Measurements from ENCODE around the gene KTI12. TPM values are rescaled to one million over a fixed set of nuclear protein-coding genes. Genes with fewer than 3 reads are reported as not detected.

The KTI12 gene
- total and polyA plus RNA-seq, 5 experiments from 2014 or later, result 16.9 to 47.5 (median 42.2) TPM

DNA sequence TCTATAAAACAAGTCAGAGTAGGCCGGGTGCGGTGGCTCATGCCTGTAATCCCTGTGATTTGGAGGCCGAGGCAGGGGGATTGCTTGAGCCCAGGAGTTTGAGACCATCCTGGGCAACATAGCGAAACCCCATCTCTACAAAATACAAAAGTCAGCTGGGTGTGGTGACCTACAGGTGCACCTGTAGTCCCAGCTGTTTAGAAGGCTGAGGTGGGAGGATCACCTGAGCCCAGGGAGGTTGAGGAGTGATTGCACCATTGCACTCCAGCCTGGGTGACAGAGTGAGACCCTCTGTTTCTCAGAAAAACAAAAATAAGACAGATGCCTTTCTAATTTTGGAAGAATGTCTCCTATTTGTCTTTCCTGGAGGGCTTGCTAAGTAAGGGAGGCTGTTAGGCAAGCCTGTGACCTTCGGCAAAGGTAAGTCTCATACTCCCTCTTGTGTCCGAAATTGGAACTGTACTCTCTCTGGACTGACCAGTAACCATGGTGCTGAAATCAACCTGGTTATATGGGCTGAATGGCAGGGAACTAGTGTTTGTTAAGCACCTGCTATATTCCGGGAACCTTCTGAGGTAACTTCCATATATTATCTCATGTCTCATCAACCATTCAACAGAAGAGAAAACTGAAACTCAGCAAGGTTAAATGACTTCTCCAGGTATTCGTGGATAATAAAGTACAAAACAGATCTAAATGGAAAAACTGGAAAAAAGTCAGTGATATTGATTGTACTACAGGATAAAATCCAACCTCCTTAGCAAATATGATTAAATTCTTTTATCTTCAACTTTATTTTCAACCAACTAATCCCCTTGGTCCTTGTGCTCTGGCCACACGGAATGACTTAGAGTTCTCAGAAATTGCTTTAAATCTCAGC lies 31.3 kb downstream of the KTI12 start:
- H3K9me3 Mint-ChIP-seq, result no peaks in the 10 kb centered on the region
- peak in 9 of 10 donors; percentile 11 to 76 (median 67) for DNase-seq

DNA sequence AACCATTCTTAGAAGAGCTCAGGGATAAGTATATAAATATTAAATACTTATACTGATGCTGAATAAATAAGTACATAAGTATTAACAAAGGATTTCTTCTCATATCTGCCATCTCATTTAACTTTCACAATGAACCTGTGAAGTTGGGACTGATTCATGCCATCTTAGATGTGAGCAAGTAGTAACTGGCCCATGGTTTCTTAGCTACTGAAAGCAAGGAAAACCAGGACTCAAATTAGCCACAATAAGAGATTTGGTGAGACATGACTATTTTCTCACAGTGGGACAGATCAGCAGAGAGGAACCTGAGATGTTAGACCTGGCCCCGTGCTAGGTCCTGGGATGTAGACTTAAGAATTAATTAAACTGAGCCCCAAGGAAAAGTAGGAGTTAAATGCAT lies 34.9 kb downstream of the KTI12 start:
- Mint-ChIP-seq H3K9me3 (no peaks in the 10 kb centered on the region), H3K27me3 (peaks cover 5 to 24% (median 17%) of the 10 kb centered on the region in 5 donors), H3K4me1 (no peaks in the 10 kb centered on the region), H3K27ac (peak overlapping the region in 1 of 10 donors; percentile 19), H3K36me3 (no peaks in the 10 kb centered on the region), H3K4me3 (no peak overlapping the region)
- ATAC-seq, result no peak
- no peak for DNase-seq
- POLR2A ChIA-PET, result no interaction called here

More for the DNA sequence above, 31.3 kb downstream of the KTI12 start:
- Mint-ChIP-seq H3K4me1 (no peaks in the 10 kb centered on the region), H3K27ac (no peak overlapping the region), H3K36me3 (no peaks in the 10 kb centered on the region), H3K4me3 (no peak overlapping the region), H3K27me3 (peaks cover 6 to 28% (median 19%) of the 10 kb centered on the region in 5 donors)
- peak; percentile 95 to 96 for ATAC-seq
- POLR2A ChIA-PET, result no interaction called here

DNA sequence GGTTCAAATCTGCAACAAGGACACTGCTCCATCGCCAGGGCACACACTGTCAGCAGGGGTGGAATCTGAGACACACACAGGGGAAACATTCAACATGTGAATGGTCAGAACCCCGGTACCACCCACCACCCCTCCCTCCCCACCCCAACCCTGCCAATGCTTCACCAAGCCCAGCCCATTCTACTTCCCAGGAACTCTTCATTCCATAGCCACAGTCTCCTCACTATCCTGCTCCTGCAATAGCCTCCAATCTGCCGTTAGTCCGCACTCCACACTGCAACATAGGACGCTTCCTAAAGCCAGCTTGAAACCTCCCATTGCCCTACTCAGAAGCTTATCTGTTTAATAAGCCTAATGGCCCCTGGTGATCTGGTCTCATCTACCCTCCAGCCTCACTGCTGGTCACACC lies 35.6 kb downstream of the KTI12 start:
- POLR2A ChIA-PET, result no interaction called here
- no peaks in the 10 kb centered on the region for H3K36me3 Mint-ChIP-seq
- ATAC-seq (no peak), DNase-seq (no peak)
- H3K27me3 Mint-ChIP-seq, result peaks cover 7 to 29% (median 20%) of the 10 kb centered on the region in 5 donors
- peak overlapping the region in 2 of 10 donors; percentile 19 to 32 for H3K27ac Mint-ChIP-seq
- no peaks in the 10 kb centered on the region for H3K9me3 Mint-ChIP-seq
- no peaks in the 10 kb centered on the region for H3K4me1 Mint-ChIP-seq
- H3K4me3 Mint-ChIP-seq, result no peak overlapping the region

DNA sequence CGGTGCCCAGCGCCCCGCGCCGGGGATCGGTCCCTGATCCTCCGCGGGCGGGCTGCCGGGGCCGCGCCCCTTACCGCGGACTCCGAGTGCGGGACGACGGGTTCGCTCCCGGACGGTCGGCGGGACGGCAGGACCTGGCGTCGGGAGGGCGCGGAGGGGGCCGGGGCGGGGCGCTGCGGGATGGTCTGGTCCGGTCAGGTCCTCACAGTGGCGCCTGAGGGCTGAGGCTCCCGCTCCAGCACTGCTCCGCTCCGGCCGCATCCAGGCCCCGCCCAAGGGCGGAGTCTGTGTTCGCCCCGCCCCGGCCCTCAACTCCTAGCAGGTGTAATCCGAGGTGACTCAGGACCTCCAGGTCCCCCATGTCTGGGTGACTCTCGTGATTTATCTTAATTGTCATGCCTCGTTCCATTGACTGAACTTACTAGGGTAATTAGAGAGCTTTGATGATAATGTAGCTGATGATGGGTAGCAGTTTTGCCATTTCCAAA lies 43.1 kb downstream of the KTI12 start, which contains the start of gene RAB3B:
Gene RAB3B, minus strand, starts transcription at position 223 of the 488 bp plus-strand sequence. CDS start 13,583 bp downstream, outside the sequence.
- ATAC-seq (peak; percentile 94 to 95), DNase-seq (peak; percentile 44 to 80 (median 66))
- H3K4me1 Mint-ChIP-seq, result peaks cover 10 to 23% (median 19%) of the 10 kb centered on the region in 4 donors
- H3K27ac Mint-ChIP-seq, result peak within 1 kb of the TSS in 7 of 10 donors; percentile 37 to 83 (median 67)
- peak within 1 kb of the TSS; percentile 78 to 92 (median 87) for H3K4me3 Mint-ChIP-seq
- no peaks in the 10 kb centered on the region for H3K36me3 Mint-ChIP-seq
- POLR2A ChIA-PET, result no interaction called here
- H3K27me3 Mint-ChIP-seq, result peaks cover 17 to 32% (median 27%) of the 10 kb centered on the region in 5 donors
- H3K9me3 Mint-ChIP-seq, result no peaks in the 10 kb centered on the region

DNA sequence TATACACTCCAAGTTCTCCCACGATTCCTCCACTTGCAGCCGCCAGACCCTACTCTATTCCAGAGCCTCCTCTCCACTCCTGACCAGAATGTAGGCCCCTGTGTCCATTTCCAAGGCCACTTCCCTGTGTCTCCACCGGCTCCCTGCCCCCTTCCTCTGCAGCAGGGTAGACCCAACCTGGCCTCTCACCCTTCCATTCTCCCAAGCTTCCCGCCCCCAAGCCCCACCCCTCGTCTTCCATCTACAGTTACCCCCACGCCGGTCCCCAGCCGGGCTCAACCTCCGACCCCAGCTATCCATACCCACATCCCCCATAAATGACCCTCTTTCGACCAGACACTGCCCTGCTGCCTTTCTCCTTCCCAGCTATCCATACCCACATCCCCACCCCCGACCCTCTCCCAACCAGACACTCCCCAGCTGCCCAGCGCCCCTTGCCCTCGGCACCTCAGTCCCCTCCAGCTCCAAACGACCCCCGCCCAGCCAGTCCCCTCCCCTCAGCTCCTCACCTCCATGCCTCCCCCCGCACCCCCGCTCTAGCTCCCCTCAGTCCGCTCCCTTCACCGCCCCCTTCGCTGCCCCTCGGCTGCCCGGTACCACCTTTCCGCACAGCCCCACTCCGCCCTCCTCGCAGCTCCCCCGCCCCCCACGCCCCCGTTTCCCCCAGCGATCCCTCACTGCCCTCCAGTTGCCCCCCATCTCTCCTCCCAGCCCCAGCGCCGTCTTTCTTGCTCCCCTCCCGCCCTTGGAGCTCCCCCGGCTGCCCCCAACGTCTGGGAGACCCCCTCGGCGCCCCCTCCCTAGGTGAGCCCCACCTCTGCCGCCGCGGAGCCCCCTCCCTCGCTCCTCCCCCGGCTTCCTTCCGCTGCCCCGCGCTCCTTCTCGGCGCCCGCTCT lies 43.8 kb downstream of the KTI12 start:
- H3K4me3 Mint-ChIP-seq, result peak overlapping the region; percentile 62 to 87 (median 76)
- POLR2A ChIA-PET, result interaction anchor here (0.6 kb wide), 1 partner anchor 10 kb away, joined by 3 read pairs; no protein-coding TSS in a partner anchor
- H3K27me3 Mint-ChIP-seq, result peaks cover 17 to 31% (median 27%) of the 10 kb centered on the region in 5 donors
- no peaks in the 10 kb centered on the region for H3K9me3 Mint-ChIP-seq
- ATAC-seq (no peak), DNase-seq (peak in 2 of 10 donors; percentile 4 to 9)
- H3K36me3 Mint-ChIP-seq, result no peaks in the 10 kb centered on the region
- peak overlapping the region in 5 of 10 donors; percentile 6 to 76 (median 44) for H3K27ac Mint-ChIP-seq
- peaks cover 10 to 24% (median 19%) of the 10 kb centered on the region in 4 donors for H3K4me1 Mint-ChIP-seq

DNA sequence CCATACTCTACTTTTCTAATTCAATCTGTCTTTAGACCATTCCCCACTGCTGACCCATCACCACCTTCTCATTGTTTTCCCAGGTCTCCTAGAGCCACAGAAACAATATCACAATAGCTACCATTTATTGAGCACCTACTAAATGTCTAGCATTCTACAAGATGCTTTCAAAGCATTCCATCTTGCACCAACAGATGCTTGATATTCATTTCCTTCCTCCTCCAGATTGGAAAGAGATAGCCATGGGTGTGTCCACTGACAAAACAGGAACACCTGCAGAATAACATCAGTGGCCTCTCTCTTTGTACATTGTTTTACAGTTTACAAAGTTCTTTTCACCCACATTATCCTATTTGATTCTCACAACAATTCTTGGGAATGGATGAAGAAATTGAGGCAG lies 45.4 kb downstream of the KTI12 start:
- Mint-ChIP-seq H3K27me3 (peaks cover 14 to 22% (median 20%) of the 10 kb centered on the region in 5 donors), H3K4me3 (peak overlapping the region in 7 of 10 donors; percentile 3 to 84 (median 43)), H3K4me1 (peaks cover 10 to 24% (median 19%) of the 10 kb centered on the region in 4 donors), H3K36me3 (no peaks in the 10 kb centered on the region), H3K27ac (peak overlapping the region in 1 of 10 donors; percentile 2), H3K9me3 (no peaks in the 10 kb centered on the region)
- POLR2A ChIA-PET, result no interaction called here
- DNase-seq, result no peak
- no peak for ATAC-seq

DNA sequence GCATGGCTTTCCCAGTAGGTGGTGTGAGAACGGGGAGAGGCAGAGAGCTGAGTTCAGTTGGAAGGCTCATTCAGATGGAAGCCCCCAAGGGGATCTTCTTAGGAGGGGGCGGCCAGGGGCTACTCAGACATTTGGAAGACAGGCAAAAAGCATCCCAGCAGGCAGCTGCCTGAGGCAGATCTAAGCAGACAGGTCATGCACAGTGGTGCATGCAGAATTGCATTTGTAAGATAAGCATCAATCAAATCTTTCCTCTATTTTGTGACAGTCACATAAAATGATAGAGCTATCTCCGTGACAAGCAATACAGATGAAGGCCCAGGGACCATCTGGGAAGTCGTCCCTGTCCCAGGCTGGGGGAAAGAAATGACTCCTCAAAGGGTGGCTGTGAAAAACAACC lies 46.9 kb downstream of the KTI12 start:
- no peak for ATAC-seq
- Mint-ChIP-seq H3K4me3 (no peak overlapping the region), H3K36me3 (no peaks in the 10 kb centered on the region), H3K27ac (peak overlapping the region in 3 of 10 donors; percentile 65 to 82 (median 79)), H3K9me3 (no peaks in the 10 kb centered on the region), H3K27me3 (peaks cover 0 to 9% (median 5%) of the 10 kb centered on the region in 5 donors), H3K4me1 (peaks cover 10 to 20% (median 13%) of the 10 kb centered on the region in 4 donors)
- POLR2A ChIA-PET, result no interaction called here
- DNase-seq, result no peak

DNA sequence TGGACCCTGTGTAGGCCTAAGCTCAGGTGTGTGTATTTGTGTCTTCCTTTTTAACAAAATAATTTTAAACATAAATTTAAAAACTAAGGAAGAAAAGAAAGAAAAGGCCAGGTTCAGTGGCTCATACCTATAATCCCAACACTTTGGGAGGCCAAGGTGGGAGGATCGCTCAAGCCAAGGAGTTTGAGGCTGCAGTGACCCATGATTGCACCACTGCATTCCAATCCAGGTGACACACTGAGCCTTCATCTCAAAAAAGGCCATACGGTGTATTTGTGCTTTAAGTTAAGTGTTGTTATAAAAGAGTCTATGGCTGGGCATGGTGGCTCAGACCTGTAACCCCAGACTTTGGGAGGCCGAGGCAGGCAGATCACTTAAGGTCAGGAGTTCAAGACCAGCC lies 51.4 kb downstream of the KTI12 start:
- Mint-ChIP-seq H3K27me3 (peaks cover 0 to 1% (median 0%) of the 10 kb centered on the region in 5 donors), H3K36me3 (no peaks in the 10 kb centered on the region), H3K4me3 (no peak overlapping the region), H3K27ac (no peak overlapping the region), H3K4me1 (peaks cover 0 to 1% (median 0%) of the 10 kb centered on the region in 4 donors), H3K9me3 (no peaks in the 10 kb centered on the region)
- DNase-seq (no peak), ATAC-seq (no peak)
- POLR2A ChIA-PET, result no interaction called here

Other genes starting within 250 kb of the KTI12 start
- gene NRDC, start 155.1 kb downstream of the KTI12 start, total RNA-seq, result 100 to 1,000 TPM; 137 to 145 TPM
- 10 to 100 TPM; 54.8 to 70.1 (median 63.3) TPM for gene NRDC, start 155.1 kb downstream of the KTI12 start, polyA plus RNA-seq
- gene RAB3B, start 43.1 kb downstream of the KTI12 start, total RNA-seq, result under 1 TPM; 0.05 TPM
- under 1 TPM in 1 of 3 donors, not detected in 2; 0.01 TPM for gene RAB3B, start 43.1 kb downstream of the KTI12 start, polyA plus RNA-seq
- gene TXNDC12, start 21.4 kb upstream of the KTI12 start, total RNA-seq, result 10 to 100 TPM; 34.3 to 35.3 TPM
- 10 to 100 TPM; 77.9 to 95.3 (median 84.0) TPM for gene TXNDC12, start 21.4 kb upstream of the KTI12 start, polyA plus RNA-seq
- 10 to 100 TPM; 33.1 to 38.2 TPM for gene BTF3L4, start 22.5 kb upstream of the KTI12 start, total RNA-seq
- gene BTF3L4, start 22.5 kb upstream of the KTI12 start, polyA plus RNA-seq, result 10 to 100 TPM; 61.9 to 71.0 (median 68.4) TPM
- 10 to 100 TPM; 12.8 to 14.7 TPM for gene ZFYVE9, start 108.3 kb upstream of the KTI12 start, total RNA-seq
- 1 to 10 TPM; 1.5 to 4.3 (median 2.9) TPM for gene ZFYVE9, start 108.3 kb upstream of the KTI12 start, polyA plus RNA-seq

All from naive thymus-derived CD8-positive, alpha-beta T cell (primary cell).